ENCODE results near the gene C1QTNF8.

C1QTNF8 gene

GRCh38 chr16:1077877-1078578 is 18.0 kb downstream of the C1QTNF8 start:
- no peak for DNase-seq (ENCODE audit: low read depth)

DNA sequence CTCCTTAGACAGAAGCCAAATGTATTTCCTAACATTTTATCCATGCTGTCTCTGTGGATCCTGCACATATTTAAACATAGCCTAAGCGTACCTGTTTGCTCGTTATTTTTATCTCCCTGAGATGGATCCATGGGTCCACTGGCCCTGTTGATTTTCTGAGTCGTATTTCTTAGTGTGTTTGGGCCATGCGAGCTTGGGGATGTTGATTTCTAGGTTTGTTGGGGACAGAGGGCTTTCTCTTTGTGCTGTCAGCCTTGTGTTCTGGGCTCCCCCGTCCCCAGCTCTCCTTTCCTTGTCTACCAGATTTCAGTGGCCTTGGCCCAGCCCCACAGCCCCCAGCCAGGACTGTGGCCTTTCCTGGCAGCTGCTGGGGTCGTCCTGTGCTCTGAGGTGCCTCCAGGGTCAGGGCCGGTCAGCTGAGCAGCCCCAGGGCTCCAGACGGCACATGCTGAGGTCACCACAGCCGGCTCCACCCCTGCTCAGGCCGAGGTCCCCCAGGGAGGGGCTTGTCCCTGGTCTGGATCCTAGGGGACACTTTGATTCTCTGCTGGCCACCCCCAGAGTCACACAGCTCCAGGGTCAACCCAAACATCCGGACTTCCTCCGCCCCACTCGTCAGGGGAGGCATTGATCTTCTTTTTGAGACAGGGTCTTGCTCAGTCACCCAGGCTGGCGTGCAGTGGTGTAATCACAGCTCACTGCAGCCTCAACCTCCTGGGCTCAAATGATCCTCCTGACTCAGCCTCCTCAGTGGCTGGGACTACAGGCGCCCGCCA is 19.1 kb downstream of the C1QTNF8 start:
- DNase-seq (ENCODE audit: low read depth): no peak

- no peak for DNase-seq (ENCODE audit: low read depth)
These were observed 20.5 kb downstream of the C1QTNF8 start for GRCh38 chr16:1075546-1075945.

- DNase-seq (ENCODE audit: low read depth): no peak
These were observed 21.7 kb downstream of the C1QTNF8 start for GRCh38 chr16:1074379-1074649.

GRCh38 chr16:1073566-1074378 is 22.3 kb downstream of the C1QTNF8 start:
- DNase-seq (ENCODE audit: low read depth): no peak

GRCh38 chr16:1073262-1073558 is 22.8 kb downstream of the C1QTNF8 start:
- DNase-seq (ENCODE audit: low read depth): no peak

GRCh38 chr16:1072526-1073261 is 23.4 kb downstream of the C1QTNF8 start, which contains the start of gene SSTR5:
Gene SSTR5, plus strand, starts transcription at chr16:1072747. Its CDS starts 6,122 bp downstream, at chr16:1078869.
- DNase-seq (ENCODE audit: low read depth): no peak

DNA sequence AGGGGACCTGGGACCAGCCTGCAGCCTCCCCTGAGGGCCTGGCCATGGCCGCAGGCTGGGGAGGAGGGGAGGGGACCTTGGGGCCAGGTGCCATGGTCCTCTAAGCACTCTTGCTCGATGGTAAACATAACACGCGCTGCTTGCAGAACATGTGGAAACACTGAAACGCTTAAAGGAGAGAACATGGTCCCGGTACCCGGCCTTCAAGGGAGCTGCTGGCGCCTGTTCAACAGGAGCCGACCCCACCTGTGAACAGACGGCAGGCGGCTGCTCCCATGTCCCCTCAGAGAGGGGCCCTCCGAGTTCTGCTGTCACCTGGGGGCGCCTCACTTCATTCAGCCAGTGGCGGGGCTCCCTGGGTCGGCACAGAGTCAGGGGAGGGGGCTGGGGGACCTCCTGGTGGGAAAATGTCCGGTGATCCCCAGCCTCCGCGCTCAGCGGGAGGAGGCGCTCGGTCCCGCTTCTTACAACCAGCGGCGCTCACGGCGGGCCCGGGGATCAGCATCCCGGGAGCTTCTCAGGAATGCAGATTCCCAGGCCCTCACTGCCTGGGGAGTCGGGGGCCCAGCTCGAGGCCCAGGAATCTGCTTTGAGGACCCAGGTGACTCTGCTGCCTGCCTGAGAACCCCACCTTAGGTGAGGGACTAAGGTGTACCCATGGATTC is 24.4 kb downstream of the C1QTNF8 start:
- DNase-seq (ENCODE audit: low read depth): no peak

DNA sequence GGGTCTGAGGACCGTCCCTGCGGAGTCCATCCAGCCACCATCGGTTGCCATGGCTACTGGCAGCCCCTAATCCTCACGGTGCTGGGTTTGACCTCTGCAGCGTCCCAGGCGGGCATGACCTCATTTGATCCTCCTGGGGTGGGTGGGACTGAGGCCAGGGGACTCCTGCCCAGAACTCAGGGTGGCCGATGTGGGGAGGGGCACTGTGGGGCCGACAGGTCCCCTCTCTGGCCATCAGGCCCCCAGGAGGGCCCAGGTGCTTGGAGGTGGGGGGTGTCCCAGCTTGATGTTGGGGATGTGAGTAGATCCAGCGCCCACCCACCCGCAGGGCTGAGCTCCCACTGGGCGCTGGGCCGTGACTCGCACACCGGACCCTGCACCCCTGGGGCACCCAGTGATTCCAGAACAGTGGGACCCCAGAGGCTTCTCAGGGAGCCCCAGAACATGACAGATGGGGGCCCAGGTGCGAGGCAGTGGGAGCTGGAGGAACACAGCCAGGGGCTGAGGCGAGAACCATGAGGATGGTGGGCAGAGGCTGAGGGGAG is 25.1 kb downstream of the C1QTNF8 start:
- no peak for DNase-seq (ENCODE audit: low read depth)

DNA sequence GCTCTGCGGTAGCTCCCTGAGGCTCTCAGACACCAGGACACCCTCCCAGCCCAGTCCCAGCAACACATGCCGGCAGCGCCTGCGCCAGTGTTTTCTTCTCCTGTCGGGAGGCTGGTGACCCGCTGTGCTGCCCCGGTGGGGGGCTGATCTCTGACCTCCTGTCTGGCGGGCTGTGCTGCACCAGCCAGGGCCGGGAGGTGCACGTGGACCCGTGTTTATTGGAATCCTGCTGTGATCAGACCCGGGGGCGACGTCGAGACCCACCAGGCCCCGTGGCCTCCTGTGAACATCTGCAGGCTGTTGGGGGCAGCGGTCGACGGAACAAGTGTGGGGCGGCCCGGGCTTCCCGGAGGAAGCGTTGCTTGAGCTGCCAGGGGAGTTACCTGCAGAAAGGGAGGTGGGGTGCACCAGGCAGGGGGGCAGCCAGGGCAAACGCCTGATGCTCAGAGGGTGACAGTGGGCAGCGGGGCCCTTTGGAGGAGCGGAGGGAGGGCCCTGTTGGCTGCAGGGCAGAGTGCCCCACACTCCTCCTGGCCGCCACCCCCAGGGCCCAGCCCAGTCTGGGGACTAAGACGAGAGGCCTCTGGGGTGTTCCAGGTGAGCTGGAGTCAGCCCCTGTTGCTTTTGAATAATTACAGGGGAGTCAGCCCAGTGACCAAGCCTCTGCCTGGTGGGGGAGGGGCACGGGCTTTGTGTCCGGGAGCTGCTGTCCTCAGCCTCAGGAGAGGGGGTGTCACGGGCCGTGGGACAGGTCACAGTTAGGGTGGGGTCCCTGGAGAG is 25.8 kb downstream of the C1QTNF8 start:
- DNase-seq (ENCODE audit: low read depth): no peak

- no peak for DNase-seq (ENCODE audit: low read depth)
These were observed 26.9 kb downstream of the C1QTNF8 start for GRCh38 chr16:1069154-1069553.

DNA sequence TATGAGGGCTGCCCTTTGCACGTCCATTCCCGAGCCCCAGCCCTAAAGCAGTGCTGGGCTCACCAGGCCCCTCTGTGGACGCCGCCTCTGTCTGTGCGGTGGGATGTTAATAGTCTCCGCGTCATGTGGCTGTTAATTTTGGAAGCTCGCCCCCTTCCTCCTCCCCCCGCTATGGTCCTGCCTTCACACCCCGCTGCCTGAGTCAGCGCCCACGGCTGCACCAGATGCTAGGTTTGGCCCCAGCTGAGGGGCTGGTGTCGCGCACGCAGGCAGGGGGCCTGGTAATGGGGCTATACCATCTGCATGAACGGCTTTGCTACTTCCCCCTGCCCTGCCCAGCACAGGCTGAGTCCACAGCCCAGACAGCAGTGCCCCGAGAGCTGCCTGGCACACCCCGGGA is 27.6 kb downstream of the C1QTNF8 start:
- no peak for DNase-seq (ENCODE audit: low read depth)

DNA sequence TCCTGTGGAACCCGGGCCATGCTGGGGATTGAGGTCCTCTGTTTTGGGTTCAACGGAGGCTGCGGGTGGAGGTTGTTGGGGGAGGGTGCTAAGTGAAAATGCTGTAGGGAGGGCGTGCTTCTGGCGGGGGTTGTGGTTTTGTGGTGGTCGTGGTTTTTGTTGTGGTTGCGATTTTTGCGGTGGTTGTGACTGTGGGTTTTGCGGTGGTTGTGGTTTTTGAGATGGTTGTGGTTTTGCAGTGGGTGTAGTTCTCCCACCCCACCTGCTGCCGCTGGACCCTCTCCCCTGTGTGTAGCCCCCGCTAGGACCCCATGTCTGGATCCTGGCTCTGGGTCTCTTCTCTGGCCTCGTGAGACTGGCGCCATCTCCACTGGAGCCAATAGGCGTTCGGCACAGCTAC is 28.4 kb downstream of the C1QTNF8 start:
- no peak for DNase-seq (ENCODE audit: low read depth)

- no peak for DNase-seq (ENCODE audit: low read depth)
These were observed 29.4 kb downstream of the C1QTNF8 start for GRCh38 chr16:1066584-1067172.

GRCh38 chr16:1065469-1066128 is 30.4 kb downstream of the C1QTNF8 start:
- no peak for DNase-seq (ENCODE audit: low read depth)

GRCh38 chr16:1063728-1064127 is 32.3 kb downstream of the C1QTNF8 start:
- no peak for DNase-seq (ENCODE audit: low read depth)

DNA sequence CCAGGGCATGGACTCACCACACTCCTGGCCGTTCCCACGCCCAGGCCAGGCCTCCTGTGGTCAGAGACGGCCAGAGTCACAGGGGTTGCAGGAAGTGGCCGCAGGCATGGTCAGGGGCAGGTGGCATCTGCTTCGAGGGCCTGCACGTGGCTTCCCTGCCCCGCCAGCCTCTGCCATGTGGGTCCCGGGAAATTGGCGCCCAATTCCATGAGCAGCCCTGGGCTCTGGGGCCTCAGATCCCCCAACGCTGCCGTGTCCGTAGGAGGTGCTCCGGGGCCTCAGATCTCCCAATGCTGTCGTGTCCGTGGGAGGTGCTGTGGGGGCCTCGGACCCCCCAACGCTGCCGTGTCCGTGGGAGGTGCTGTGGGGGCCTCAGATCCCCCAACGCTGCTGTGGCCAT is 33.1 kb downstream of the C1QTNF8 start:
- no peak for DNase-seq (ENCODE audit: low read depth)

- DNase-seq (ENCODE audit: low read depth): no peak
These were observed 34.1 kb downstream of the C1QTNF8 start for GRCh38 chr16:1061769-1062505.
